ENCODE results near the gene RYR1.
"Not testable (repeated sequence)": the region's sequence is repeated elsewhere in the genome, so short reads cannot be mapped to it uniquely, and the experiment has no call there.

Gene RYR1

DNA sequence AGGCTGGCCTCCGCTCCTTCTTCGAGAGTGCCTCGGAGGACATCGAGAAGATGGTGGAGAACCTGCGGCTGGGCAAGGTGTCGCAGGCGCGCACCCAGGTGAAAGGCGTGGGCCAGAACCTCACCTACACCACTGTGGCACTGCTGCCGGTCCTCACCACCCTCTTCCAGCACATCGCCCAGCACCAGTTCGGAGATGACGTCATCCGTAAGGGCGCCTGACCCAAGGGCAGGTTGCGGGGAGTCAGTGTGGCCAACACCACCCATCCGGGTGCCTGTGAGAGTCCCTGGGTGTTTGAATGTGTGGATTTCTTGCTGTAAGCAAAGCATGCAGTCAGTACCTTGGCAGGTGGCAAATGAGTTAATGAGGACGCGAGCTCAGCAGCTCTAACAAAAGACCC lies 78.8 kb downstream of the RYR1 start:
- no peak for TF ChIP-seq REST (IDR thresholded peaks at IDR 0.05; ENCODE audit: insufficient replicate concordance, low read depth)
- TF ChIP-seq SPI1 (IDR thresholded peaks at IDR 0.05; ENCODE audit: borderline replicate concordance, low read depth), result no peak
- TF ChIP-seq GABPA (IDR thresholded peaks at IDR 0.05; ENCODE audit: low read depth), result no peak
- TF ChIP-seq CTCF (IDR thresholded peaks at IDR 0.05; ENCODE audit: insufficient read depth, low read length), result no peak
- TF ChIP-seq POLR2AphosphoS5 (IDR thresholded peaks at IDR 0.05; ENCODE audit: low read depth), result no peak
- Histone ChIP-seq H3K27ac (replicated peaks) (no peak overlapping the region), H3K4me3 (replicated peaks; ENCODE audit: insufficient read depth, low read length) (no peak overlapping the region), H3K27me3 (ENCODE audit: insufficient read depth, poor library complexity, severe bottlenecking) (peaks cover 4% of the 10 kb centered on the region)
- DNase-seq (ENCODE audit: low read depth in 1 of 2, low spot score in 1 of 2), result no peak

DNA sequence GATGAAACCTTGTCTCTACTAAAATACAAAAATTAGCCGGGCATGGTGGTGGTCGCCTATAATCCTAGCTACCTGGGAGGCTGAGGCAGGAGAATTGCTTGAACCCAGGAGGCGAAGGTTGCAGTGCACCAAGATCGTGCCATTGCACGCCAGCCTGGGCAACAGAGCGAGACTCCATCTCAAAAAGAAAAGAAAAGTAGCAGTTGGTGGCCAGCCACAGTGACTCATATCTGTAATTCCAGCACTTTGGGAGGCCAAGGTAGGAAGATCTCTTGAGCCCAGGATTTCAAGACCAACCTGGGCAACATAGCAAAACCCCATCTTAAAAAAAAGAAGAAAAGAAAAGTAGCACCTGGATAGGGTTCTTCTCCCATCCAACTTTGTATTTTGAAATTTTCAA lies 79.7 kb downstream of the RYR1 start:
- DNase-seq (ENCODE audit: low read depth in 1 of 2, low spot score in 1 of 2); H3K4me3 ChIP-seq (replicated peaks; ENCODE audit: insufficient read depth, low read length); H3K27me3 ChIP-seq (ENCODE audit: insufficient read depth, poor library complexity, severe bottlenecking); H3K27ac ChIP-seq (replicated peaks): not testable (repeated sequence)

DNA sequence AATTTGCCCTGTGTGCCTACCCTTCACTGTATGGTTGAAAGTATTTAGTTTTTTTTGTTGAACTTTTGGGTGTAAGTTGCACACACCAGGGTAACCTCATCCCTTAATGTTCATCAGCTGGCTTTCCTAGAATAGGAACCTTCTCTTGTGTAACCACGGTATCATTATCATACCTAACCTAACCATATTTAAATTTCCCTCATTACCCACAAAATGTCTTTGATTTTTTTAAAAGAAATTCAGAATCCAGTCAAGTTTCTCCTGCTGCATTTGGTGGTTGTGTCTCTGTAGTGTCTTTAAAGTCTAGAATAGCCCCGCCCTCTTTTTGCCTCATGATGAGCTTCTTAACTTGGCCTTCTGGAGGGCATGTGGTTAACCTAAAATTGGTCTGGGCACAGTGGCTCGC lies 80.3 kb downstream of the RYR1 start:
- Histone ChIP-seq H3K4me3 (replicated peaks; ENCODE audit: insufficient read depth, low read length) (no peak overlapping the region), H3K27me3 (ENCODE audit: insufficient read depth, poor library complexity, severe bottlenecking) (peaks cover 4% of the 10 kb centered on the region)
- no peak for DNase-seq (ENCODE audit: low read depth in 1 of 2, low spot score in 1 of 2)

More for the DNA sequence above, 80.3 kb downstream of the RYR1 start:
- no peak overlapping the region for H3K27ac ChIP-seq (replicated peaks)
- TF ChIP-seq POLR2AphosphoS5 (IDR thresholded peaks at IDR 0.05; ENCODE audit: low read depth) (no peak), SPI1 (IDR thresholded peaks at IDR 0.05; ENCODE audit: borderline replicate concordance, low read depth) (no peak), REST (IDR thresholded peaks at IDR 0.05; ENCODE audit: insufficient replicate concordance, low read depth) (no peak), GABPA (IDR thresholded peaks at IDR 0.05; ENCODE audit: low read depth) (no peak), CTCF (IDR thresholded peaks at IDR 0.05; ENCODE audit: insufficient read depth, low read length) (no peak)

Data from HL-60 (cell line).